Prostate gland (tissue), 2 donors: ENCODE measurements around the gene ARHGAP4. TPM values are rescaled to one million over a fixed set of nuclear protein-coding genes. Genes with fewer than 3 reads are reported as not detected.
A peak's percentile ranks its signal among the peaks of the same experiment; 100 is the strongest.

Source experiments
- DNase-seq: peaks from one replicate; pipeline ENCODE4 v3.0.0-alpha.2; 2019; ENCODE audit warnings: low spot score
- H3K27ac ChIP-seq, 2 donors: fragments of 200-600 bp; sonication (generic); 2 replicates each; pipeline ENCODE4 v1.5.1; 2017 to 2019
- H3K27me3 ChIP-seq: fragments of 200-600 bp; sonication (generic); replicated peaks from 2 replicates; pipeline ENCODE4 v1.5.1; 2019; ENCODE audit not compliant: insufficient read depth
- H3K36me3 ChIP-seq, 2 donors: fragments of 200-600 bp; sonication (generic); 1 replicate in 1 of 2; 2 replicates in 1 of 2; pipeline versions ENCODE4 v1.5.1 to v1.8.1; 2017 to 2019
- H3K4me1 ChIP-seq: fragments of 200-600 bp; sonication (generic); replicated peaks from 2 replicates; pipeline ENCODE4 v1.5.1; 2019
- H3K4me3 ChIP-seq, 2 donors: fragments of 200-600 bp; sonication (generic); 2 replicates each; pipeline ENCODE4 v1.5.1; 2017 to 2019
- H3K9me3 ChIP-seq: fragments of 200-600 bp; sonication (generic); 2 replicates; pipeline ENCODE4 v1.5.1; 2017
- POLR2A ChIP-seq: fragments of 450-650 bp; IDR thresholded peaks from one replicate; pipeline ENCODE4 v1.6.1; 2016; ENCODE audit warnings: antibody characterized with exemption, mild to moderate bottlenecking
- POLR2AphosphoS5 ChIP-seq: sonication (generic); formaldehyde crosslinking; IDR thresholded peaks from one replicate; pipeline ENCODE4 v1.6.1; 2017; ENCODE audit warnings: antibody characterized with exemption
- WGBS: methylation state at CpG from one replicate; pipeline ENCODE4 v1.1.5; 2018; 5-methylcytosine and 5-hydroxymethylcytosine counted together
- intact Hi-C: fragments of 100-400 bp; cut with DNase I; formaldehyde crosslinking; loops from one replicate; pipeline ENCODE4 v1.14.2; 2022
- total RNA-seq, 2 donors: library from RNA; depleted of rRNA; stranded (reverse); fragments of >200 nt; gene quantifications; one replicate each; pipeline ENCODE4 v1.1.0, GENCODE V29; 2016
- TF ChIP-seq, protein P1 (sequence below), 4 experiments: fragments of 200-600 bp in 2 of 4; fragments of 450-650 bp in 2 of 4; sonication (generic) in 2 of 4; IDR thresholded peaks; 1 replicate in 3 of 4; 2 replicates in 1 of 4; pipeline ENCODE4 v1.5.1; 2016 to 2019; ENCODE audit warnings: antibody characterized with exemption in 4 of 4, mild to moderate bottlenecking in 2 of 4, moderate library complexity in 2 of 4

ARHGAP4 gene
- total RNA-seq, 2 donors from 2014 or later, result 11.9 to 41.1 TPM

DNA sequence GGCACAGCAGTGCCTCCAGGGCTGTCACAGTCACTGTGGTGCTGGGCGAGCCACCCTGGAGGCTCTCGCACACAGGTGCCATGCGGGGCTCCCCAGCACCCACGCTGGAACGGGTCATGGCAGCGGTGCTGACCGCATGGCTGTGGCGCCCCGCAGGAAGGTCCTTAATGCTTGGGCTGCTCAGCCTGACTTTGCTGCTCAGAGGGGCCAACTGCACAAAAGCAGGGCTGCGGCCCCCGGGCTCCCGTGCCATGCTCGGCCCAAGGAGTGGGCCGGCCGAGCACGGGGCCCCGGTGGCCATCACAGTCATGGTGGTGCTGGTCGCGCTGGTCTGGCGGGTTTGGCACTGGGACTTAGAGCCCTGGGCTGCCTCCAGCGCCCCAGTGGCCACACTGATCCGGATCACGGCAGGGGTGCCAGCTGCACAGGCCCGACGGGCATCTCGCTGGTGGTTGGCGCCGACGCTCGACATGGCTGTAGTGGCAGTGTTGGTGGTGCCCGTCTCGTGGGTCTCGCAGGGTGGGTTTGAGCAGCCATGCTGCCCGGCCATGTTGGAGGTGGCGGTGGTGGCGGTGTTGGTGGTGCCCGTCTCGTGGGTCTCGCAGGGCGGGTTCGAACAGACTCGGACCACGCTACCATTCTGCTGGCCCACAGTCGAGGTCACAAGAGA, 28.6 kb upstream of the ARHGAP4 start:
- WGBS, result 91% methylated on average over 33 of the region's 44 CpGs
- no peak for DNase-seq
- Histone ChIP-seq H3K4me3 (no peak overlapping the region), H3K27me3 (no peaks in the 10 kb centered on the region), H3K36me3 (no peaks in the 10 kb centered on the region), H3K9me3 (no peaks in the 10 kb centered on the region), H3K4me1 (no peaks in the 10 kb centered on the region), H3K27ac (no peak overlapping the region)
- TF ChIP-seq POLR2A, result no peak
- TF ChIP-seq, protein P1, sequence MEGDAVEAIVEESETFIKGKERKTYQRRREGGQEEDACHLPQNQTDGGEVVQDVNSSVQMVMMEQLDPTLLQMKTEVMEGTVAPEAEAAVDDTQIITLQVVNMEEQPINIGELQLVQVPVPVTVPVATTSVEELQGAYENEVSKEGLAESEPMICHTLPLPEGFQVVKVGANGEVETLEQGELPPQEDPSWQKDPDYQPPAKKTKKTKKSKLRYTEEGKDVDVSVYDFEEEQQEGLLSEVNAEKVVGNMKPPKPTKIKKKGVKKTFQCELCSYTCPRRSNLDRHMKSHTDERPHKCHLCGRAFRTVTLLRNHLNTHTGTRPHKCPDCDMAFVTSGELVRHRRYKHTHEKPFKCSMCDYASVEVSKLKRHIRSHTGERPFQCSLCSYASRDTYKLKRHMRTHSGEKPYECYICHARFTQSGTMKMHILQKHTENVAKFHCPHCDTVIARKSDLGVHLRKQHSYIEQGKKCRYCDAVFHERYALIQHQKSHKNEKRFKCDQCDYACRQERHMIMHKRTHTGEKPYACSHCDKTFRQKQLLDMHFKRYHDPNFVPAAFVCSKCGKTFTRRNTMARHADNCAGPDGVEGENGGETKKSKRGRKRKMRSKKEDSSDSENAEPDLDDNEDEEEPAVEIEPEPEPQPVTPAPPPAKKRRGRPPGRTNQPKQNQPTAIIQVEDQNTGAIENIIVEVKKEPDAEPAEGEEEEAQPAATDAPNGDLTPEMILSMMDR (IDR thresholded peaks at IDR 0.05), result no peak
- intact Hi-C loops, result no loop called here

DNA sequence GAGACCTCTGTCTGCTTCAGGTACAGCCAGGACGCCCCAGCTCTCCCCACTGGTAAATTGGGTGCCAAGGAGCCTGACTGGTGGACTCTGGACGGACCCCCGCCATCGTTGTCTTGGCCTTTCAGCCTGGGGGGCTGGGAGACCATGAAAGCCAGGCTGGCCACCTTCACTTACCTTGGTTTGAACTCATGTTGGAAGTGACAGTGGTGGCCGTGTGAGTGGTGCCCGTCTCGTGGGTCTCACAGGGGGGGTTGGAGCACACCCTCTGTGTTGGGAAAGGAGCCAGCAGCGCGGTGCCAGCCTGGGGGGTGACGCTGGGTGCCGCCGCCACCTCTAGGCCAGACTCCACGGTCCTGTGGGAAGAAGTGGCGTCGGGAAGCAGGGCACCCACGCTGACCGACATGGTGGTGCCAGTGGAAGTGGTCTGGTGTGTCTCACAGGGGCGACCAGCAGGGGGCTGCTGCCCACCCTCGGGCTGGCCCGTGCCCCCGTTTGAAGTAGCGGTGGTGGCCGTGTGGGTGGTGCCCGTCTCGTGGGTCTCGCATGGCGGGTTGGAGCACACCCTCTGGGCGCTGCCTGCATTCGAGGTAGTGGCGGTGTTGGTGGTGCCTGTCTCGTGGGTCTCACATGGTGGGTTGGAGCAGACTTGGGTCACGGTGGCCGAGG, 28.0 kb upstream of the ARHGAP4 start:
- Histone ChIP-seq H3K27ac (peak overlapping the region; percentile 53), H3K4me1 (no peaks in the 10 kb centered on the region), H3K27me3 (no peaks in the 10 kb centered on the region), H3K9me3 (no peaks in the 10 kb centered on the region), H3K36me3 (no peaks in the 10 kb centered on the region), H3K4me3 (no peak overlapping the region)
- intact Hi-C loops, result no loop called here
- TF ChIP-seq POLR2A (no peak), POLR2AphosphoS5 (no peak)
- TF ChIP-seq, protein P1 (IDR thresholded peaks at IDR 0.05), result no peak
- 67% methylated on average over 19 of the region's 33 CpGs for WGBS
- DNase-seq, result no peak

DNA sequence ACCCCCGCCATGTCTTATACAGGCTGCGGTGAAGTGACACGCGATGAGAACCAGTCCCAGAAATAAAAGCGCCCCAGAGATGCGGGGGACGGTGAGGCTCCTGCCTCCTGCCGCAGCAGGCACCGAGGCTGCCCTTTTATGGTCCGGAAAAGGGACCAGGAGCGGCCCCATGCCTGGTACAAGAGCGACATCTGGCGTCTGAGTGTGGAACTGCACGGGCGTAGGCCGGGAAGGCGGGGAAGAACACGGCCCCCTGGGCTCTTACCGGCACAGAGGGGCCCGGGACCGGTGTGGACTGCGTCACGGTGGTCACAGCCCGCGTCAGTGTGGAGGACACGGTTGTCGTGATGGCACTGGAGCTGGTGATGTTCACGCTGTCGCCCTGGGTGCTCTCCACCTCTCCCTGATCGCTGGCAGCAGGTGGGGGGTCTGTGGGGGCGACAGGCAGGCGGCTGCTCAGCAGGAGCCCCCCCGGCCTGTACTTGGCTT, 27.3 kb upstream of the ARHGAP4 start:
- H3K9me3 ChIP-seq, result no peaks in the 10 kb centered on the region
- H3K27me3 ChIP-seq, result no peaks in the 10 kb centered on the region
- intact Hi-C loops, result no loop called here
- TF ChIP-seq POLR2AphosphoS5, result peak; percentile 52
- TF ChIP-seq, protein P1 (IDR thresholded peaks at IDR 0.05), result peak; percentile 84 to 95 (median 94)
- TF ChIP-seq POLR2A, result no peak
- no peaks in the 10 kb centered on the region for H3K4me1 ChIP-seq
- 50% methylated on average over 6 of the region's 33 CpGs for WGBS
- no peak overlapping the region for H3K4me3 ChIP-seq
- peak overlapping the region; percentile 53 for H3K27ac ChIP-seq
- peak; percentile 28 for DNase-seq
- H3K36me3 ChIP-seq, result no peaks in the 10 kb centered on the region

DNA sequence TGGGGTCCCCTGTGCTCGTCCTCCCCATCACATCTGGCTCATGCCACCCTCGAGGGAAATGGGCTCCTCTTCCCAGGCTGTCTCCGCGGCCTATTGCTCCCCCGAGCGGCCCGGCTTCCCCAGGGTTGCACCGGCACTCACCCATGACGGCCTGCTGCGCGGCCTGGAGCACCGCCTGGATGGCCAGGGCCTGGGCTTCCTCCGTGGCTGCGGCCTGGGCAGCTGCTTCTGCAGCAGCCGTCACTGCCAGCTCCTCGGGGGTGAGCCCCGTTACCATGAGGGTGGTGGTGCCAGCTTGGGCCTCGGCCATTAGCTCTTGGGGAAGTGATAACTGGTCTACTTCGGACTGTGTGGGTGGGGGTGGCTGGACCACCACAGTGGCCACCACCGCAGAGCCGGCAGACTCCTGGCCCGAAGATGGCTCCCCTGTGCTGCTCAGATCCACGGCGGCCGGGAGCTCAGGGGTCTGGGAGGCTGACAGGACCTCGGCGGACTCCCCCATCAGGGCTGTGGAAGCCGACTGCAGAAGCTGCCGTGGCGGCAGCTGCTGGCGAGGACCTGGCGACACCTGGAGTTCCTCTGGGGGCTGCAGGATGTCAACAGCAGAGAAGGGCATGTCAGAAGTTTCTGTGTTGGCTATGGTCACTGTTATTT, 26.4 kb upstream of the ARHGAP4 start:
- 92% methylated on average over 8 of the region's 32 CpGs for WGBS
- Histone ChIP-seq H3K4me3 (no peak overlapping the region), H3K27me3 (no peaks in the 10 kb centered on the region), H3K36me3 (no peaks in the 10 kb centered on the region), H3K27ac (peak overlapping the region; percentile 53), H3K9me3 (no peaks in the 10 kb centered on the region), H3K4me1 (no peaks in the 10 kb centered on the region)
- TF ChIP-seq, protein P1 (IDR thresholded peaks at IDR 0.05), result no peak
- TF ChIP-seq POLR2A (no peak), POLR2AphosphoS5 (no peak)
- intact Hi-C loops, result no loop called here
- DNase-seq, result no peak
